GM11168 (cell line): Measurements from ENCODE around the gene CEMIP.

Experiments used
- in situ Hi-C: fragments of 300-500 bp; cut with MboI; formaldehyde crosslinking; loops from one replicate; pipeline ENCODE4 v1.12.0; 2022; ENCODE audit warnings: low sequenced_read_pairs; ENCODE audit not compliant: unreplicated experiment

The CEMIP gene

DNA sequence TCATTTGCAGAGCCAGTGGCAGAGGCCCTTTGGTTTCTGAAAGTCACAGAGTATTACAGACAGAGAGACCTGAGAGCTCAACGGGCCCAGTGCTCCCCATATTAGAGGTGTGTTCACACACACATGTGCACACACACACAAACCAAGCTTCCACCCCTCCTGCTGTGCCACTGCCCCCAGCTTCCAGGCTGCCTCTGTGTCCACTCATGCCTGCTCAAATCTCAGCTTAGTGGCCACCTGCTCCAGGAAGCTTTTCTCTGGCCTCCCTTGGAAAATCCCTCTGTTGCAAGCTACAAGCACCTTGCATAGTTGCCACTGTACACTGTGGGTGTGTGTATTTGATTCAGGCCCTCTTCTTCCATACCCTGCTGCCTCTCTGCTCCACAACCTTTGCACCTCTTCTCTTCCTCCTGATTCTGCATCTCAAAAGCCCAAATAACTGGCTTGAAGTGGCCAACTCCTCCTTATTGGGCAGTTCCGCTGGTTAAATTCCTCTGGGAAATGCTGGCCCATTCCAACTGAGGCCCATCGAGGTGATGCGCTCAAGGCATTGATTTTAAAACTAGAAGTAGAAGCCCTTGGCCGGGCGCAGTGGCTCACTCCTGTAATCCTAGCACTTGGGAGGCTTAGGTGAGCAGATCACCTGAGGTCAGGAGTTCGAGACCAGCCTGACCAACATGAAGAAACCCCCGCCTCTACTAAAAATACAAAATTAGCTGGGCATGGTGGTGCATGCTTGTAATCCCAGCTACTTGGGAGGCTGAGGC lies 187.4 kb downstream of the CEMIP start:
- in situ Hi-C loops: loop anchor here (25.0 kb wide), 1 partner anchor 504 kb away; no protein-coding TSS in a partner anchor

- in situ Hi-C loops: loop anchor here (25.0 kb wide), 1 partner anchor 505 kb away; no protein-coding TSS in a partner anchor
Observed at GRCh38 chr15:80967451-80967850, 188.3 kb downstream of the CEMIP start.

- in situ Hi-C loops: loop anchor here (25.0 kb wide), 1 partner anchor 506 kb away; no protein-coding TSS in a partner anchor
Observed at GRCh38 chr15:80967991-80968510, 188.9 kb downstream of the CEMIP start.

DNA sequence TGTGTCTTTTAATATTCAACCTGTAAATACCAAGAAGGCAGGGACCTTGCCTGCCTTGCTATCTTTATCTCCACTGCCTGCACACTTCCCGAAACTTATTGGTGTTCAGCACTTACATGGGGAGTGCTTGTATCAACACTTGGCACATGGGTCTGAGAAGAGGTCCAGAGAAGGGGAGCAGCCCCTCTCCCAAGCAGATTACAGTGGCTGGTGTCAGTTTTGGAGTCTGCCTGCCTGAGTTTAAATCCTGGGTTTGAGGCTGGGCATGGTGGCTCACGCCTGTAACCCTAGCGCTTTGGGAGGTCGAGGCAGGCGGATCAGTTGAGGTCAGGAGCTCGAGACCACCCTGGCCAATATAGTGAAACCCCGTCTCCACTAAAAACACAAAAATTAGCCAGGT lies 190.1 kb downstream of the CEMIP start:
- in situ Hi-C loops: loop anchor here (25.0 kb wide), 1 partner anchor 507 kb away; no protein-coding TSS in a partner anchor

- in situ Hi-C loops: loop anchor here (25.0 kb wide), 1 partner anchor 508 kb away; no protein-coding TSS in a partner anchor
Observed at GRCh38 chr15:80970018-80970657, 191.0 kb downstream of the CEMIP start.

DNA sequence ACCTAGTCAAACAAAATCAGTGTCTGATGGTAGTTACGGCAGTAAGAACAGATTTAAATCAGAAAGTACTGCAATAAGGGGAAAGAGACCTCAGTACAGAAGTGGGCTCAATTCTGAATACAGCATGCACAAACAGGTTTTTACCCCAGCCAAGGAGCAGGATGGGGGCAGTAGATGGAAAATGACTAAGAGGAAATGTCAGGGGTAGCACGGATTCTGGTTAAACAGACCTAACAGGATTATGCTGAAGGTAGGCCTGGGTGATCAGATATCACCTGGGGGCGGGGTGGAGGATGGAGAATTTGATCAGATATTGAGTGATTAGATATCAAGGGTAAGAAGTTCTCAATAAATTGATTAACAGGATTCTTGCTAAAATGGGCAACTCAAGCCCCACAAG lies 191.5 kb downstream of the CEMIP start:
- in situ Hi-C loops: loop anchor here (25.0 kb wide), 1 partner anchor 508 kb away; no protein-coding TSS in a partner anchor

GRCh38 chr15:80971143-80971542 lies 192.0 kb downstream of the CEMIP start:
- in situ Hi-C loops: loop anchor here (25.0 kb wide), 1 partner anchor 509 kb away; no protein-coding TSS in a partner anchor

DNA sequence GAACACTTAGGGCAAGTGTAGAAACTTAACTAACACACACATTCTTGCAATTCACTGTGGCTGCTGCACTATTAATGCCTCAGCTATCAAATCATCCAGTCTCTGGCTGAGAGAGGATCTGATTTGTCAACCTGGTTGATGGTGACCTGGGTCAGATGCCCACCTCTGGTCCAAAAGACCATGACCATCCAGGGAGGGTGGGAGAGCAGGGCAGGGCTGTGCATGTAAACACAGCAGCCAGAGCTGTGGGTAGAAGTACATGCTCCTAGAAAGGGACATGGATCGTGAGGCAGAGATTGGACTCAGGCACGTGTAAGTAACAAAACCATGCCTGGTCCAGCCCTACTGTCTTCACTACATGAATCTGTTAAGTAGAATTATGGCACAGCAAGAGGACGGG lies 193.1 kb downstream of the CEMIP start:
- in situ Hi-C loops: loop anchor here (25.0 kb wide), 1 partner anchor 510 kb away; no protein-coding TSS in a partner anchor

DNA sequence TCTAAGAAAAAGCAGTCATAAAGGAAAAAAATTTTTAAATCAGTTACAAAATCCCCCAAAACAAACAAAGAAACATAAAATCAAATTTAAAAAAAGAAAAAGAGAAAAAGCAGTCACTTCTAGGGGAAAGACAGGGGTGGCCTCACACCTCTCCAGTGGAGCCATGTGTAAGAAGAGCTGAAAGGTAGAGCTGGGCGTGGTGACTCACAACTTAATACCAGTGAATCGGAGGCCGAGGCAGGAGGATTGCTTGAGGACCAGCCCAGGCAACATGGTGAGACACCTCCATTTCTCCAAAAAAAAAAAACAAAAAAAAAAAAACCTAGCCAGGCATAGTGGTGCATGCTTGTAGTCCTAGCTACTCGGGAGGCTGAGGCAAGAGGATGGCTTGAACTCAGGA lies 195.7 kb downstream of the CEMIP start:
- in situ Hi-C loops: loop anchor here (25.0 kb wide), 1 partner anchor 513 kb away; no protein-coding TSS in a partner anchor

DNA sequence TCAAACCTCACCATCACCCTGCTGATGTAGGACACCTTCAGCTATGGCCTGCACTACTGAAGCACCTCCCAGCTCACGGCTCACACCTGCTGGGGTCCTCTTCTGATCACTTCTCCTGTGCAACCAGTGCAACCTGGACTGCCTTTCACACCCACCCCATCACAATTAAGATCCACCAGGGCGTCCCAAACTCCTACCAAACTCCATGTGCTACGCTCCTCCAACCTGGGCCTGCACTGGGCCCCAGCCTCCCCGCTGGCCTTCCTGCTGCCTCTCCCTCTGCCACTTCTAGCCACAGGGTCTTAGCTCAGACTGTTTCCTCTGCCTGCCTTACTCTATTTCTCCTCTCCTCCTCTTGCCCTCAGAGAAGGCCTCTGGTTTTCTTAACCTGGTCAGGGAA lies 197.7 kb downstream of the CEMIP start:
- in situ Hi-C loops: no loop called here

DNA sequence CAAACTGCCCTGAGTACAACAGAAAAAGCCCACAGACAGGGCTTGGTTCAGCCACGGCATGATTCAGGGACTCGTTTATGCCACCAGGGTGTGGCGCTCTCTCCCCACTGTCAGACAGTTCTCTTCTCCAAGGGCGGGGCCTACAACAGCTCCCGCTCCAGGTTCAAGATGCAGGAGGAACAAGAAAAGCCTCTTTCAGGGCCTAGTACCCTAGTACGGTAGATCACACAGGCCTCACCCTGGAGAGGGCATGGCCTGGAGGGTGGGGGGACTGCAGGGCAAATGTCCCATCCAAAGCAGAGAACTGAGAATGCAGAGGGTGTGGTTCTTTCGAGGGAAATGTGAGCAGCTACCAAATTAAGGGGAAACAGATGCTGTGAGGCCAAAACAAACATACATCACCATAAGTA lies 198.5 kb downstream of the CEMIP start:
- in situ Hi-C loops: no loop called here

GRCh38 chr15:80978685-80979329 lies 199.6 kb downstream of the CEMIP start:
- in situ Hi-C loops: no loop called here

DNA sequence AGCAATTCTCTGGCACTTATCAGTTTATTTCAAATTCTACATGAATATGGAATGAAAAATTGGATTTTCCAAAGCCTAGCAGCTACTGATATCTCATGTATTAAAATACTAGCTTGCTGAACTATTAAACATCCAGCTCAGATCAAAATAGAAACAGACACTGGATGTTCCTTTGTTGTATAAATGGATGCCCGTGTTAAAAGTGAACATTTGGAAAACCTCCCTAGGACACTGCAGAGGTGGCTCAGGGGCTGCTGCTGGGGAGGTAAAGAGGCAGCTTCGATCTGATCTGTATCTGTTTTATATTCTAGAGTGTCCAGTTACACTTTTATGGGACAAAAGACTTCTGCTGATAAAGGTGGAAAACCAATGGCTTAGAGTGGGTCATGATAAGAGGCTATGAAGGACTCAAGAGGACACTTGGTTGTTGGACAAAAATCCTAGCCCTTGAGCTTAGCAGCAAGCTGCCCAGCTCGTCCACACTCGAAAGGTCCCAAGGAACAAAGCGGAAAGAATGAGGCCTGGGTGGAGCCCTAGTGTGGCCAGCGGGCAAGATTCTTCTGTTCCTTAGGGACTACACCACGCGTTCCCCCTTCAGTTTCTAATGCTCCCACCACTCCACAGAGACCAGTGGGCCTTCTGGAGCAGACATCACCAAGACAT lies 200.5 kb downstream of the CEMIP start:
- in situ Hi-C loops: no loop called here

- in situ Hi-C loops: no loop called here
Observed at GRCh38 chr15:80982205-80982604, 203.0 kb downstream of the CEMIP start.

DNA sequence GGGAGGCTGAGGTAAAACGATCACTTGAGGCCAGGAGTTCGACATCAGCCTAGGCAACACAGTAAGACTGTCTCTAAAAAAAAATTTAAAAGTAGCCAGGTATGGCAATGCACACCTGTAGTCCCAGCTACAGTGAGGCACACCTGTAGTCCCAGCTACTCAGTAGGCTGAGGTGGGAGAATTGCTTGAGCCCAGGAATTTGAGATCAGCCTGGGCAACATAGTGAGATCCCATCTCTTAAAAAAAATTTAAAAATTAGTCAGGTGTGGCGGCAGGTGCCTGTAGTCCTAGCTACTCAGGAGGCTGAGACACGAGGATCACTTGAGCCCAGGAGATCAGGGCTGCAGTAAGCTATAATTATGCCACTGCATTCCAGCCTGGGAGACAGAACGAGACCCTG lies 203.7 kb downstream of the CEMIP start:
- in situ Hi-C loops: no loop called here

DNA sequence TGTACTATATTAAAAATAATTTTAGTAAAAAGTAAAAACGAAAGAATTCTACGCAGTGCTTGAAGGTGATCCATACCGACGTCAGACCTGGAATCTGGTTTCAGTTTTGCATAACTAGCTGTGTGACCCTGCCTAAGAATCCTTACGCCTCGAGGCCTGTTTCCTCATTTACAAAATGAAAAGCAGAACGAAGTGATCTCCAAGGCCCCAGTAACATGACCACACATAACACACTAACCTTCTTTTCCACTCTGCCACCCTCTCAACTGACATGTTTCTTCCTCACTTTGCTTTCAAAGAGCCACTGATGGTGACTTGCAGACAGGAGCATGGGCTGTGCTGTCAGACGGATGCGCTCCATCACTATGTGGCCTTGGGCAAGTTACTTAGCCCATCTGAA lies 205.7 kb downstream of the CEMIP start:
- in situ Hi-C loops: no loop called here

GRCh38 chr15:80985981-80986380 lies 206.8 kb downstream of the CEMIP start:
- in situ Hi-C loops: no loop called here

GRCh38 chr15:80986487-80986886 lies 207.3 kb downstream of the CEMIP start:
- in situ Hi-C loops: no loop called here

GRCh38 chr15:80988148-80988796 lies 209.1 kb downstream of the CEMIP start:
- in situ Hi-C loops: no loop called here
